H9 (cell line): ENCODE results near the gene AQP3. TPM values are rescaled to one million over a fixed set of nuclear protein-coding genes. Genes with fewer than 3 reads are reported as not detected.

ENCODE experiments used
- DNase-seq: peaks from one replicate; pipeline ENCODE4 v3.0.0-alpha.2; 2017
- H2AFZ ChIP-seq: one replicate; pipeline ENCODE4 v1.6.1; 2013; ENCODE audit warnings: mild to moderate bottlenecking, low read length, control low read depth, moderate library complexity
- H2AK5ac ChIP-seq: 2 replicates; pipeline ENCODE4 v1.6.1; 2013; ENCODE audit warnings: low read length, control low read depth, mixed read lengths; ENCODE audit not compliant: insufficient read length
- H2BK120ac ChIP-seq: one replicate; pipeline ENCODE4 v1.6.1; 2013; ENCODE audit warnings: low read depth, mild to moderate bottlenecking, low read length, control low read depth, inconsistent platforms; ENCODE audit not compliant: poor library complexity, severe bottlenecking
- H2BK12ac ChIP-seq: 2 replicates; pipeline ENCODE4 v1.6.1; 2013; ENCODE audit warnings: low read length, control low read depth, mixed read lengths, low read depth; ENCODE audit not compliant: insufficient read length
- H2BK15ac ChIP-seq: 2 replicates; pipeline ENCODE4 v1.6.1; 2013; ENCODE audit warnings: low read depth, low read length, control low read depth
- H2BK20ac ChIP-seq: one replicate; pipeline ENCODE4 v1.6.1; 2013; ENCODE audit warnings: low read depth, mild to moderate bottlenecking, low read length, control low read depth, inconsistent platforms; ENCODE audit not compliant: poor library complexity, severe bottlenecking
- H2BK5ac ChIP-seq: 2 replicates; pipeline ENCODE4 v1.6.1; 2013; ENCODE audit warnings: low read length, control low read depth, mixed read lengths; ENCODE audit not compliant: insufficient read length
- H3K14ac ChIP-seq: 2 replicates; pipeline ENCODE4 v1.6.1; 2013; ENCODE audit warnings: low read length, control low read depth; ENCODE audit not compliant: insufficient read depth
- H3K18ac ChIP-seq: 2 replicates; pipeline ENCODE4 v1.6.1; 2013; ENCODE audit warnings: low read depth, mild to moderate bottlenecking, mixed read lengths, low read length, control low read depth; ENCODE audit not compliant: insufficient read length
- H3K23ac ChIP-seq: 2 replicates; pipeline ENCODE4 v1.6.1; 2013; ENCODE audit warnings: low read length, control low read depth, mixed read lengths, low read depth; ENCODE audit not compliant: insufficient read length
- H3K23me2 ChIP-seq: 2 replicates; pipeline ENCODE4 v1.6.1; 2013; ENCODE audit warnings: low read depth, mild to moderate bottlenecking, mixed read lengths, low read length, control low read depth; ENCODE audit not compliant: insufficient read length, poor library complexity, severe bottlenecking
- H3K27ac ChIP-seq: 2 replicates; pipeline ENCODE4 v1.5.1; 2013; ENCODE audit warnings: low read length, control low read depth, mixed read lengths, low read depth; ENCODE audit not compliant: insufficient read length
- H3K27me3 ChIP-seq: 2 replicates; pipeline ENCODE4 v1.6.1; 2013; ENCODE audit warnings: low read length, control low read depth, inconsistent platforms; ENCODE audit not compliant: insufficient read depth
- H3K4ac ChIP-seq: 2 replicates; pipeline ENCODE4 v1.6.1; 2013; ENCODE audit warnings: low read depth, mild to moderate bottlenecking, control low read depth, inconsistent platforms, low read length, moderate library complexity
- H3K4me1 ChIP-seq: 2 replicates; pipeline ENCODE4 v1.6.1; 2013; ENCODE audit warnings: low read length, control low read depth, inconsistent platforms; ENCODE audit not compliant: insufficient read depth
- H3K4me2 ChIP-seq: 2 replicates; pipeline ENCODE4 v1.6.1; 2013; ENCODE audit warnings: low read length, control low read depth, mixed read lengths; ENCODE audit not compliant: insufficient read length, insufficient read depth
- H3K56ac ChIP-seq: 2 replicates; pipeline ENCODE4 v1.6.1; 2013; ENCODE audit warnings: low read depth, mild to moderate bottlenecking, mixed read lengths, low read length, control low read depth; ENCODE audit not compliant: insufficient read length
- H3K79me1 ChIP-seq: 2 replicates; pipeline ENCODE4 v1.6.1; 2013; ENCODE audit warnings: low read depth, mild to moderate bottlenecking, moderate library complexity, low read length, control low read depth, inconsistent platforms; ENCODE audit not compliant: insufficient read depth, poor library complexity, severe bottlenecking
- H3K79me2 ChIP-seq: 2 replicates; pipeline ENCODE4 v1.6.1; 2013; ENCODE audit warnings: low read length, control low read depth, inconsistent platforms; ENCODE audit not compliant: insufficient read depth
- H3K9ac ChIP-seq: 2 replicates; pipeline ENCODE4 v1.6.1; 2013; ENCODE audit warnings: low read length, control low read depth, mixed read lengths; ENCODE audit not compliant: insufficient read length; ENCODE audit errors: extremely low read depth
- H3K9me3 ChIP-seq: one replicate; pipeline ENCODE4 v1.6.1; 2013; ENCODE audit warnings: low read depth, low read length, inconsistent platforms; ENCODE audit not compliant: control insufficient read depth
- H3T11ph ChIP-seq: one replicate; pipeline ENCODE4 v1.6.1; 2013; ENCODE audit warnings: mild to moderate bottlenecking, low read length, control low read depth, inconsistent platforms
- H4K20me1 ChIP-seq: one replicate; pipeline ENCODE4 v1.6.1; 2013; ENCODE audit not compliant: control insufficient read depth, insufficient read length, insufficient read depth
- H4K5ac ChIP-seq: 2 replicates; pipeline ENCODE4 v1.6.1; 2013; ENCODE audit warnings: low read depth, mild to moderate bottlenecking, mixed read lengths, low read length, control low read depth; ENCODE audit not compliant: insufficient read length
- H4K8ac ChIP-seq: replicated peaks from 2 replicates; pipeline ENCODE4 v1.6.1; 2013; ENCODE audit warnings: low read length, control low read depth, mixed read lengths, low read depth; ENCODE audit not compliant: insufficient read length
- H4K91ac ChIP-seq: 2 replicates; pipeline ENCODE4 v1.6.1; 2013; ENCODE audit warnings: low read depth, mild to moderate bottlenecking, moderate library complexity, mixed read lengths, low read length, control low read depth; ENCODE audit not compliant: insufficient read length
- H3K27ac Mint-ChIP-seq, 3 experiments: 2 replicates in 2 of 3; 3 replicates in 1 of 3; pipeline ENCODE4 v1.8.0; 2020 to 2021; ENCODE audit warnings: mixed read lengths in 3 of 3, mild to moderate bottlenecking in 1 of 3, moderate library complexity in 1 of 3
- H3K27me3 Mint-ChIP-seq: 2 replicates; pipeline ENCODE4 v1.8.0; 2021; ENCODE audit warnings: low read depth, mild to moderate bottlenecking, moderate library complexity, mixed read lengths
- H3K36me3 Mint-ChIP-seq, 3 experiments: 2 replicates in 2 of 3; 3 replicates in 1 of 3; pipeline ENCODE4 v1.8.0; 2020 to 2021; ENCODE audit warnings: low read depth in 3 of 3, mixed read lengths in 3 of 3; ENCODE audit not compliant: insufficient read depth in 1 of 3
- H3K4me1 Mint-ChIP-seq, 2 experiments: 2 replicates each; pipeline ENCODE4 v1.8.0; 2020; ENCODE audit warnings: mixed read lengths in 2 of 2
- H3K4me3 Mint-ChIP-seq, 2 experiments: 2 replicates in 1 of 2; 3 replicates in 1 of 2; pipeline ENCODE4 v1.8.0; 2020 to 2021; ENCODE audit warnings: mild to moderate bottlenecking in 2 of 2, mixed read lengths in 2 of 2, moderate library complexity in 1 of 2
- H3K9me3 Mint-ChIP-seq, 2 experiments: 2 replicates in 1 of 2; 3 replicates in 1 of 2; pipeline ENCODE4 v1.8.0; 2020; ENCODE audit warnings: mild to moderate bottlenecking in 2 of 2, mixed read lengths in 2 of 2, moderate library complexity in 1 of 2
- WGBS: extraction: QIAGEN DNeasy Blood & Tissue Kit; methylation state at CpG from one replicate; pipeline ENCODE4 v1.1.7; 2013; ENCODE audit warnings: missing lambda C conversion rate, low lambda C conversion rate, mixed read lengths; ENCODE audit not compliant: insufficient read length; ENCODE audit errors: extremely low coverage; 5-methylcytosine and 5-hydroxymethylcytosine counted together
- total RNA-seq: library from RNA; stranded (reverse); gene quantifications from 2 replicates; pipeline ENCODE4 v1.2.1, GENCODE V29; 2021
- TF ChIP-seq, protein P1 (sequence below): fragments of 200-600 bp; sonication (generic); conservative IDR thresholded peaks from 3 replicates; pipeline ENCODE4 v1.8.0; 2021; ENCODE audit warnings: antibody characterized with exemption, mild to moderate bottlenecking

The AQP3 gene
- total RNA-seq, 1 experiment from 2014 or later = 1.6 TPM

DNA sequence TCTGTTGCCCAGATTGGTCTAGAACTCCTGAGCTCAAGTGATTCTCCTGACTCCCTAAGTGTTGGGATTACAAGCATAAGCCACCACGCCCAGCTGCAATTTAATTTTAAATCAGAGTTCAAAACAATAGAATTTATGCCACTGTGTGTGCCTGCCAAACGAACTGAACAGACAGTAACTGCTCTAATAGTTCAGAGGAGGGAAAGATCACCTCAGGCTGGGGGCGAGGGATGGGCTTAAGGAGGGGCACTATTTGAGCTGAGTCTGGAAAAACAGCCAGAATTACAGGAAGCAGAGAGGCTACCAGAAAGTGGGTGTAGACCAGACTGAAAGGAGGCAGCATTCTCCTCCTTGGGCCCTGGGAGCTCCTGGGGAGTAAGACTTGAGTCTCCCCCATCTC is 14.1 kb upstream of the AQP3 start:
- peaks cover 31 to 62% (median 53%) of the 10 kb centered on the region in 3 experiments; a peak in 6 of 7 replicates for H3K36me3 Mint-ChIP-seq
- WGBS = no CpG with 5 or more reads among the region's 3 CpGs
- H2BK120ac ChIP-seq = no peak overlapping the region
- no peaks in the 10 kb centered on the region for H4K20me1 ChIP-seq
- no peaks in the 10 kb centered on the region; the same call in 1 of the 2 replicates for H3K27me3 Mint-ChIP-seq
- TF ChIP-seq, protein P1, sequence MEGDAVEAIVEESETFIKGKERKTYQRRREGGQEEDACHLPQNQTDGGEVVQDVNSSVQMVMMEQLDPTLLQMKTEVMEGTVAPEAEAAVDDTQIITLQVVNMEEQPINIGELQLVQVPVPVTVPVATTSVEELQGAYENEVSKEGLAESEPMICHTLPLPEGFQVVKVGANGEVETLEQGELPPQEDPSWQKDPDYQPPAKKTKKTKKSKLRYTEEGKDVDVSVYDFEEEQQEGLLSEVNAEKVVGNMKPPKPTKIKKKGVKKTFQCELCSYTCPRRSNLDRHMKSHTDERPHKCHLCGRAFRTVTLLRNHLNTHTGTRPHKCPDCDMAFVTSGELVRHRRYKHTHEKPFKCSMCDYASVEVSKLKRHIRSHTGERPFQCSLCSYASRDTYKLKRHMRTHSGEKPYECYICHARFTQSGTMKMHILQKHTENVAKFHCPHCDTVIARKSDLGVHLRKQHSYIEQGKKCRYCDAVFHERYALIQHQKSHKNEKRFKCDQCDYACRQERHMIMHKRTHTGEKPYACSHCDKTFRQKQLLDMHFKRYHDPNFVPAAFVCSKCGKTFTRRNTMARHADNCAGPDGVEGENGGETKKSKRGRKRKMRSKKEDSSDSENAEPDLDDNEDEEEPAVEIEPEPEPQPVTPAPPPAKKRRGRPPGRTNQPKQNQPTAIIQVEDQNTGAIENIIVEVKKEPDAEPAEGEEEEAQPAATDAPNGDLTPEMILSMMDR = no peak
- H2BK15ac ChIP-seq = no peak overlapping the region
- no peaks in the 10 kb centered on the region for H3K4me1 ChIP-seq
- H2BK5ac ChIP-seq = no peak overlapping the region
- H4K8ac ChIP-seq = no peak overlapping the region
- no peak for DNase-seq
- H3K4me1 Mint-ChIP-seq = peaks cover 0 to 4% of the 10 kb centered on the region in 2 experiments; a peak in 1 of 4 replicates
- H2BK20ac ChIP-seq = no peak overlapping the region
- H2AFZ ChIP-seq = no peak overlapping the region
- H4K5ac ChIP-seq = no peak overlapping the region
- no peaks in the 10 kb centered on the region for H3K9me3 ChIP-seq
- no peak overlapping the region for H3K9ac ChIP-seq
- H3K27ac ChIP-seq = no peak overlapping the region
- H3K79me2 ChIP-seq = no peaks in the 10 kb centered on the region
- H3K9me3 Mint-ChIP-seq = no peaks in the 10 kb centered on the region
- no peak overlapping the region for H3K56ac ChIP-seq
- no peak overlapping the region for H3K4me3 Mint-ChIP-seq
- H2AK5ac ChIP-seq = no peak overlapping the region
- no peak overlapping the region for H3K23ac ChIP-seq
- no peak overlapping the region for H3K18ac ChIP-seq
- no peak overlapping the region for H3K4me2 ChIP-seq
- no peaks in the 10 kb centered on the region for H3K79me1 ChIP-seq
- no peaks in the 10 kb centered on the region for H3K23me2 ChIP-seq
- no peaks in the 10 kb centered on the region for H3K27me3 ChIP-seq
- H3K27ac Mint-ChIP-seq = no peak overlapping the region
- H3T11ph ChIP-seq = no peak overlapping the region
- no peak overlapping the region for H3K14ac ChIP-seq
- H2BK12ac ChIP-seq = no peak overlapping the region
- H4K91ac ChIP-seq = no peak overlapping the region
- no peak overlapping the region for H3K4ac ChIP-seq
